ENCODE data around the gene C4orf33.

DNA sequence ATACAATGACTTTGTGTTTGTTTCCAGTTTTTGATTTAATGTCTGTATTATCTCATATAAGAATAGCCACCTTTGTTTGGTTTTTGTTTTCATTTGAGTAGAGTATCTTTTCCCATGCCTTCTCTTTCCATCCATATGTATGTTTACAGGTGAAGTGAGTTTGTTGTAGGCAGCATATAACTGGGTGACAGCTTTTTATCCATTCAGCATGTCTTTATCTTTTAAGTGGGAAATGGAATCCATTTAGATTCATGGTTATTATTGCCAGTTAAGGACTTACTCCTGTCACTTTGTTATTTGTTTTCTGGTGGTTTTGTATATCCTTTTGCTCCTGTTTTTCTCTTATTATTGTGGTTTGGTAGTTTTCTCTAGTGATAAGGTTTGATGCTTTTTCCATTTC is 36.9 kb upstream of the C4orf33 start:
- TF ChIP-seq EZH2 (IDR thresholded peaks at IDR 0.05; ENCODE audit: borderline replicate concordance, low read length) = no peak
- TF ChIP-seq, protein P1, sequence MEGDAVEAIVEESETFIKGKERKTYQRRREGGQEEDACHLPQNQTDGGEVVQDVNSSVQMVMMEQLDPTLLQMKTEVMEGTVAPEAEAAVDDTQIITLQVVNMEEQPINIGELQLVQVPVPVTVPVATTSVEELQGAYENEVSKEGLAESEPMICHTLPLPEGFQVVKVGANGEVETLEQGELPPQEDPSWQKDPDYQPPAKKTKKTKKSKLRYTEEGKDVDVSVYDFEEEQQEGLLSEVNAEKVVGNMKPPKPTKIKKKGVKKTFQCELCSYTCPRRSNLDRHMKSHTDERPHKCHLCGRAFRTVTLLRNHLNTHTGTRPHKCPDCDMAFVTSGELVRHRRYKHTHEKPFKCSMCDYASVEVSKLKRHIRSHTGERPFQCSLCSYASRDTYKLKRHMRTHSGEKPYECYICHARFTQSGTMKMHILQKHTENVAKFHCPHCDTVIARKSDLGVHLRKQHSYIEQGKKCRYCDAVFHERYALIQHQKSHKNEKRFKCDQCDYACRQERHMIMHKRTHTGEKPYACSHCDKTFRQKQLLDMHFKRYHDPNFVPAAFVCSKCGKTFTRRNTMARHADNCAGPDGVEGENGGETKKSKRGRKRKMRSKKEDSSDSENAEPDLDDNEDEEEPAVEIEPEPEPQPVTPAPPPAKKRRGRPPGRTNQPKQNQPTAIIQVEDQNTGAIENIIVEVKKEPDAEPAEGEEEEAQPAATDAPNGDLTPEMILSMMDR (conservative IDR thresholded peaks at IDR 0.05 in 1 of 2, IDR thresholded peaks at IDR 0.05 in 1 of 2; ENCODE audit: extremely low read depth in 1 of 2, insufficient read depth in 1 of 2, low read depth in 1 of 2, low read length in 2 of 2) = no peak
